ENCODE measurements around the gene CA10.

- no peak for TF ChIP-seq POLR2AphosphoS5 (IDR thresholded peaks at IDR 0.05; ENCODE audit: insufficient read depth in 1 of 2, low read depth in 1 of 2)
- TF ChIP-seq POLR2A (IDR thresholded peaks at IDR 0.05), result no peak
Observed at GRCh38 chr17:51668155-51668962, 490.2 kb downstream of the CA10 start.

Data from vagina (tissue), 2 donors.